HL-60/S4 treated with retinoic acid at 250 ng/mL for 4 days and 3 days (cell line): ENCODE measurements around the gene SERPINE1.

ENCODE experiments used
- in situ Hi-C: fragments of 300-500 bp; cut with MboI; formaldehyde crosslinking; loops from 2 replicates; pipeline ENCODE4 v1.7.0; 2022; ENCODE audit warnings: low sequenced_read_pairs

Gene SERPINE1

GRCh38 chr7:101151908-101152651 is 25.2 kb downstream of the SERPINE1 start:
- in situ Hi-C loops = no loop called here

GRCh38 chr7:101153969-101154692 is 27.2 kb downstream of the SERPINE1 start, which contains the start of gene AP1S1:
TSS of gene AP1S1 (plus strand) at chr7:101154476. CDS start at chr7:101154515, 39 bp downstream.
- in situ Hi-C loops = no loop called here

- in situ Hi-C loops = no loop called here
Measured at GRCh38 chr7:101154693-101155102, 27.8 kb downstream of the SERPINE1 start.

DNA sequence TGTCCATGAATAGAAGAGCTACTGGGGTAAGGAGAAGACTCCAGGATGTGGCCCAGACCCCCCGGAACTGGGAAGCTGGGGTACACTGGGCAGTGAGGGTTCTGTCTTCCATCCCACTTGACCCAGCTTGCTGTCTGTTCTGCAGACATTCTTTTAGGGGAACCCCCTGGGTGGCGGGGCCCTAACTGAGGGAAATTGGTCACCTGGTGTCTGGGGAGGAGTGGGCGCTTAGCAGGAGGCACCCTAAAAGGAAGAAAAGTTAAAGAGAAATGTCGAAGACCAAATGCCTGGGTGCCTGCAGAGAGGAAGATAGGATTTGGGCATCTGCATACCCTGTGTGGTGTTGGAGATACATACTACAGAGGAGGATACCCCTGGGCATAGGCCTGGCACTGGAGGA is 28.4 kb downstream of the SERPINE1 start:
- in situ Hi-C loops = no loop called here

DNA sequence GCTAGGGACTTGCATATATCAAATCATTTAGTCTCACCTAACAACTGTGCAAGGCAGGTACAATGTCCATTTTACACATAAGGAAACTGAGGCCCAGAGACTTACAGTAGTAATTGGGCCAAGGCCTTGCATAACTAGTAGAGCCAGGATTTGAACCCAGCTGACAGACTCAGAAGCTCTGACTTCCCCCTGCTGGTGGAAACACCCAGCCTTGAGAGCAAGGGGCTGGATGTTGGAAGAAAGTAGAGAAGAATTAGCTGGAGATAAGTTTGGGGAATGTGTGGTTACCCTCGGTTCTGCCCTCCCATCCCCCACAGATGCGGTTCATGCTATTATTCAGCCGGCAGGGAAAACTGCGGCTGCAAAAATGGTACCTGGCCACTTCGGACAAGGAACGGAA is 29.4 kb downstream of the SERPINE1 start:
- in situ Hi-C loops = no loop called here

- in situ Hi-C loops = no loop called here
Measured at GRCh38 chr7:101156866-101157589, 30.1 kb downstream of the SERPINE1 start.

DNA sequence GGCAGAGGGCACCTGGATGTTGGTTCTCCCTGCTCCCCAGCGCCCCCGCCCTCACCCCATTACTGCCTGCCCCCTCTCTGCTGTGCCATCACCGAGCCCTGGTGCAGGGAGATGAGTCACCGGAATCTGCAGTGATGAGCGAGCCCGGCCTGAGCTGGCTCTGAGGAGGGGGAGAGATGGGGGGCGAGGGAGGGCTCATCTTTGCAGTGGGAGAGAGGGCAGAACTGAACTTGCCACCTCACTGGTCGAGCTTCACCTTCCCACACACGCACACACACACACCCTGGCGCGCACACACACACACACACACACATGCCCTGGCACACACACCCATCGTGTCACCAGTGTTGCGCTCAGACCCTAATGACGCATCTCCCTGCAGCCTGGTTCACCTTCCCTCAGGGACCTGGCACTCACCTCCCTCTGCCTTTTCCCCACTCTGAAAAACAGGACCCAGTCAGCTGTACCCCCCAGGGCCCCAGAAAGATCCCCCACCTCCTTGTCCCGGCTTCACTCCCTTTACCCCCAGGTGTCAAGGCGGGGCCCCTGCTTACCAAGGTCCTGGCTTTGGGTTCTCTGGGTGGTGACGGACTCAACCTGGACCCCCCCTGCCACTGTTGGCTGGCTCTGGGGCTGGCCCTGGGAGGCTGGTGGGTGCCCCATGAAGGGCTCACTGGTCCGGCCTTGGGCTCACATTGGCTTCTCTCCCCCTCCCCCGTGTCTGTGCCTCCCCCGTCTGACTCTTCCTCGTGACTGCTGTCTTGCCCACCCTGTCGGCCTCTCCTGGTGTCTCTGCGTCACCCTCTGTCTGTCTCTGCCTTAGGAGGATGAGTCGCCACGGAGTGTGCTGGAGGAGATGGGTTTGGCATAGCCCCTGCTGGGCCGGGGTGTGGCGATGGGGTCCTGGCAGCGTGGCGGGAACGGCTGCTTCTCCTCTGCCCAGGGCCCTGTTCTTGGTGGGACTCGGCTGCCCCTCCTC is 33.1 kb downstream of the SERPINE1 start:
- in situ Hi-C loops = no loop called here

- in situ Hi-C loops = no loop called here
Measured at GRCh38 chr7:101160910-101161309, 34.0 kb downstream of the SERPINE1 start.

DNA sequence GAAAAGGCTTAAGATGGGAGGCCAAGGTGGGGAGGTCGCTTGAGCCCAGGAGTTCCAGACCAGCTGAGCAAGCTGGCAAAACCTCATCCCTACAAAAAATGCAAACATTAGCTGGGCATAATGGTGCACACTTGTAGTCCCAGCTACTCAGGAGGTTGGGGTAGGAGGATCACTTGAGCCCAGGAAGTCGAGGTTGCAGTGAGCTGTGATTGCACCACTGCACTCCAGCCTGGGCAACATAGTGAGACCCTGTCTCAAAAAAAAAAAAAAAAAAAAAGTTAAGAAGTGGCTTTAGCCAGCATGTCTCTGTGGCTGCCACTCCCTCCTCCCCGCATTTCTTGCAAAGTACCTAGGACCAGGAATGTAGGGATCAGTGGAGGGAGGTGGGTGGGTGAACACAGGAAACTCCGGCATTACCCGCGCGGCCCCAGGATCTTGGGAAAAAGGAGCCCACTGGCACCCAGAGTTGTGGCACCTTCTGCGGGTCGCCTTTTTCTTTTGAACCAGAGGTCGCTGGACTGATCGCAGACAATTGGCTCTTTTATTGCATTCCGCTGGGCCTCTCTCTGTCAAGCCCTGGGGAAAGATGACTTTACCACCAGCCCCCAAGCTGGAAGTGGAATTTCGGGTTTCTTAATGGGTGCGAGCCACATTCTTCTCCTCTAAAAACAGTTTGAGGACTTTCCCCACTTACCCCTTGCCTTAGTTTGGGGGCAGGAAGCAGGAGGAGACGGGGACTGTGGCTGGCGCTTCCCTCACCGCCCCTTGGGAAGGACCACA is 35.0 kb downstream of the SERPINE1 start:
- in situ Hi-C loops = no loop called here

DNA sequence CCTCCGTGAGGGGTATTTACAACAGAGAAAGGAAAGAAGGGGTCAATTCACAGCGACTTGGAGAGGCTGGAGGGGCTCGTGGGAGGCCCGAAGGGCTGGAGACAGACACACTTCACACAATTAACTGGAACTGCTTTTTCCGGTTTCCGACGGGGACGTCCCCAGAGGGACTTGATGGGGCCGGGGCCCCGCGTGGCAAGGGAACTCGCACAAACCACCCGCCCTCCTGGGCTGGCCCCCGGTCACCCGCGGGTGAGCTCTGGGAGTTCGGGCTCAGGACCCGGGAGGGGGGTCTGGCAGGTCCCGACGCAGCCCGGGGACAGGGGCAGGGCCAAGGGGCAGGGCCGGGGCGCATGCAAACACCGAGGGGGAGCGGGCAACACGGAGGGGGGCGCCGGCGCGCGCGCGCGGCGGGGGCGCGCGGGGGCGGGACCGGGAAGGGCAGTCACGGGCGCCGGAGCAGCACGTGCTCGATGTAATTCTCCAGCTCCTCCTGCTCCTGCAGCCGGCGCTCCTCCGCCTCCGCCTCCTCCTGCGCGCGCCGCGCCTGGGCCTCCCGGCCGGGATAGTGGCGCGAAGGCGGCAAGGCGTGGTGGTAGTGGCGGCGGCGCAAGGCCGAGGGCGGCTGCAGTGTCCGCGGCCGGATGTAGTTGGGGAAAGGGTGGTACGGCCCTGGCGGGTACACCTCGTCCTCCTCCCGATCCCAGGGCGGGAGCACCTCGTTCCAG is 35.8 kb downstream of the SERPINE1 start:
- in situ Hi-C loops = no loop called here

DNA sequence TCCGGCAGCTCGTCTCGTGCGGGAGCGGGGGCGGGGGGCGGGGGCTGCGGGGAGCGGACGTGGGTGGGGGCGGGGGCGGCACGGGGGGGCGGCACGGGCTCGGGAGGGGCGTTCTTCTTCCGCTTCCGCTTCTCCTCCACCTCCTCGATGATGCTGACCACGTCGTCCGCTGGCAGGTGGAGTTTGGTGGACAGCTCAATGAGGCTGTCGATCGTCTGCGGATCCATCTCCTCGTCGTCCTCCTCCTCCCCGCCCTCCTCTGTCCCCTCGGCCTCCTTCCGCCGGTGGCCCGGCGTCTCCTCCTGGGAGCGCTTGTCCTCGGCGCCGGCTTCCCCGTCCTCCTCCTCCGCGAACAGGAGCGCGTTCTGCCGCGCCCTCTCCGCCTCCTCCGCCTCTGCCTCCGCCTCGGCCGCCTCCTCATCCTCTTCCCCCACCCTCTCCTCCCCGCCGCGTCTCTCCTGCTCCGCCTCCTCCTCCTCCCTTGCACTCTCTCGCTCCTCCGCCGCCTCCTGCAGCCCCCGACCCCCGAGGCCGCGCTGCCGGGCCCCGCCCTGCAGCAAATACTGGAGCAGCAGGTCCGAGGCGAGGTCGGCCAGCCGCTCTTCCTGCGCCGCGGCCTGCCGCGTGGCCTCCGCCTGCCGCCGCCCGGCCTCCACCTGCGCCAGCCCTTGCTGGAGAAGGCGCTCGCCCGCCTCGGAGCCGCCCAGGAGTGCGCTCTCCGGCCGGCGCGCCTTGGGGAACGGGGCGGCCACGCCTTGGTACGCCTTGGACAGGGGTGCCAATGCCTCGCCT is 36.6 kb downstream of the SERPINE1 start:
- in situ Hi-C loops = no loop called here

GRCh38 chr7:101164071-101164840 is 37.4 kb downstream of the SERPINE1 start:
- in situ Hi-C loops = no loop called here

DNA sequence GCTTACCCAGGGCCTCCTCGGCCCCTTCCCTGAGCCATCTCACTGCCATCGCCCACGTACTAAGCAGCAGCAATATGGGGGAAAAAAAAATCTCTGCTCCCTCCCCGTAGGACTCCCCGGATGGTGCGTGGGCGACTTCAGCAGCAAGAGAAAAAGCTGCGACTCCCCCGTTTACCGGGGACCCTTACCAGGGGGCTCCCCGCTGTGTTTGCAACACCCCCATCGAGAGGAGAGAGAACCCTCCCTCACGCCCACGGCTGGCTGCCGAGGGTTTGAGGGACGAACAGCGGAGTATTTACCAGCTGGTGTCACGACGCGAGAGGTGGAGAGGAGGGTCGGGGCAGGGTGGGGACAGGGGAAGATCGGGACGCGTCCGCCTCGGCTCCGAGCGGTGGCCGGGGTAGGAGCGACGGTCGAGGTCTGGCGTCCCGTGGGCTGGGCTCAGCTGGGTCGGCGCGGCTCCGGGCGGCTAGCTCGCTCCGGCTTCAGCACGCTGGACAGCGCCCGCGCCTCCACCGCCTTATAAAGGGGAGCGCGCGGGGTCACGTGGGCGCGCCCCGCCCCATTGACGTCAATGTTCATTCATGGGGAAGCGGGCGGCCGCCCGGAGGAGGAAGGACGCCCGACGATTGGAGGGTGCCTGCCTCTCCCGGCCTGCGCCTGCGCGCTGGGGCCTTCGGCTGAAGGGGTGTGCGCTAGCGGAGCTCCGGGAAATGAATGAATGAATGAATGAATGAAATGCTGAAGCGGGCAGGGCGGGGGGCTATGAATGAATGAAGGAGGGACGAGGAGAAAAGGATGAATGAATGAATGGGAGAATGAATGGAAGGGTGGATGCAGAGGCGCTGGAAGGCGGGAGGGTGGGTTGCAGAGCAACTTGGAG is 38.4 kb downstream of the SERPINE1 start, which contains the start of gene VGF:
Gene VGF, minus strand, starts transcription at position 495 of the 883 bp plus-strand sequence. CDS start 726 bp downstream, outside the sequence.
- in situ Hi-C loops = no loop called here

DNA sequence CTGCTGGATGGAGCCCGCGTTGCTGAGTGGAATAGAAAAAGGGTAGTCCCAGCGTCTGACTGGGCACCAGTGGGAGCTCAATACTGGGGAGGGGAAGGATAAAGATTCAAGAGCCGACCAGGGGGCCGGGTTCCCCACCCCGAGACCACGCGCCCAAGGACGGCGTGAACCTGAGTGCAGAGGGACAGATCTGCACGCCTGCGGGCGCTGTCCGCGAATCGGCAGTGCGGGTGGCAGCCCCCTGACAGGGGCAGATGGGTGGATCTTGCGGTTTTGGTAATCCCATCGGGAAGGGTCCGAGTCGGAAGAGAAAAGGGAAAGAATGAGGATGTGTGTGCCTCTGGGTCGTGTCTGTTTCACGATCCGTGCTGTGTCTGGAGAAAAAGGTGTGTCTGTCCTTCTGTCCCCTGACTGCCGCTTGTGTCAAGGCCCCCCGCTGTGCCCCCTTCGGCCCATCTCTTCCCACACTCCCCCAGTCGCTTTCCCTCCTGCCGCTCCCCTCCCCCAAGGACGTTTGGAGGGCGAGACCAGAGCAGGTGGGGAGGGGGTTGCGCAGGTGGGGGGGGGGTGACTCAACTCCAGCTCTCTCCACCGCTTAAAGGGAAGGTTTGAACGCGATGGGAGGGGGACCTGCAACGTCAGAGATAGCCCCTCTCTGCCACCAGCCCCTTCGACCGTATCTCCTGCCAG is 39.2 kb downstream of the SERPINE1 start:
- in situ Hi-C loops = no loop called here

DNA sequence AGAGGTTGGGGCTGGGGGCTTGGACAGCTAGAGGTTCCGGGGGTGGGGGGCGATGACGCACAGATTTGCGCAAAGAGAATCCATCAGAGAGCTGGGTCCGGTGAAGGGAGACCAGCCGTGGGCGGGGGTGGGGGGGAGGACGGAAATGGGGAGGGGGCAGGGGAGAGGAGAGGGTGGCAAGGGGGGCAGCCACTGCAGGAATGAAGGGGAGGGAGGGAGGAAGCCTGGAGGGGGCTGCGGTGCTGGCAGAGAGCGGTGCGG is 39.7 kb downstream of the SERPINE1 start:
- in situ Hi-C loops = no loop called here
